Cardiac septum (tissue), 1 donor: ENCODE results near the gene CELSR1. TPM values are rescaled to one million over a fixed set of nuclear protein-coding genes. Genes with fewer than 3 reads are reported as not detected.
"Not testable (repeated sequence)": the region's sequence is repeated elsewhere in the genome, so short reads cannot be mapped to it uniquely, and the experiment has no call there.

Experiments
- DNase-seq: peaks from one replicate; pipeline ENCODE4 v3.0.0-alpha.2; 2020; ENCODE audit warnings: low spot score
- intact Hi-C: fragments of 100-400 bp; cut with DNase I; formaldehyde crosslinking; loops from one replicate; pipeline ENCODE4 v1.14.0; 2022
- total RNA-seq: library from RNA; stranded (reverse); fragmentation: NEBNext Ultra II Directional; extraction: Animal tissue kit (Norgen Biotek cat#: 25700); gene quantifications from one replicate; pipeline ENCODE4 v1.2.1, GENCODE V29; 2021
- donor health status: DM: no; HTN: no; CAD: no.

CELSR1 gene
- total RNA-seq, 1 donor from 2014 or later = 13.3 TPM

GRCh38 chr22:46471901-46472721, 65.3 kb downstream of the CELSR1 start:
- DNase-seq = no peak
- intact Hi-C loops = no loop called here

- DNase-seq, intact Hi-C loops: not testable (repeated sequence)
Measured at GRCh38 chr22:46471330-46471729, 66.1 kb downstream of the CELSR1 start.

DNA sequence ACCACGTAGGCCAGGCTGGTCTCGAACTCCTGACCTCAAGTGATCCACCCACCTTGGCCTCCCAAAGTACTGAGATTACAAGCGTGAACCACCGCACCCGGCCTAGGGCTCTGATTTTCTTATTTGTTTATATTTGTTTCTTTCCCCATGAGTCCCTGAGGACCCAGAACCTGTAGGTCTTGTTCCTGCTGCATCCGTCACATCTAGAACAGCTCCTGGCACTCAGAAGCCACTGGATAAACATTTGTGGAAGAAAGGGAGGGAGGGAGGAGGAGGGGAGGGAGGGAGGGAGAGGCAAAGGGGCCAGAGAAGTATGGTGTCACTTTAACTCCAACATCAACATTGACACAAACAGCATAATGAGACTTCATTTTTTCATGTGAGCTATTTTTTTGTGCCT, 67.7 kb downstream of the CELSR1 start:
- intact Hi-C loops = no loop called here
- no peak for DNase-seq

- intact Hi-C loops = no loop called here
- no peak for DNase-seq
Measured at GRCh38 chr22:46467006-46467405, 70.4 kb downstream of the CELSR1 start.

DNA sequence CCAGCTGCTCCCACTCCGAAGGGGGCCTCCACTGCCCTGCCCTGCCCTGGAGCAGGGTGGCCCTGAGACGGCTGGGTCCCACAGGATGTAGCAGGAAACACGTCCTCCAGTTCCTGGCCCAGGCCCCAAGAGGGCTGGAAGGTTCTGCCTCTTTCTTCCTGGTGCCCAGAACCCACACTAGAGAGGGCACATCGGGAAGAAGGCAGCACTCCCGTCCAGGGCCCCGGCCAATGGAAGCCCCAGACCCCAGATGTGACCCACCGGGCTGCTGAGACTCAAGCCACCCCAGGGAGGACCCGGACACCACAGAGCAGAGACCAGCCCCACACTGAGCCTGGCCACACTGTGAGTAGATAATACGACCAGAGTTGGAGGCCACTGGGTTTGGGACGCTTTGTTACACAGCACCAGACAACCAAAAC, 71.2 kb downstream of the CELSR1 start:
- intact Hi-C loops = no loop called here
- DNase-seq = no peak

DNA sequence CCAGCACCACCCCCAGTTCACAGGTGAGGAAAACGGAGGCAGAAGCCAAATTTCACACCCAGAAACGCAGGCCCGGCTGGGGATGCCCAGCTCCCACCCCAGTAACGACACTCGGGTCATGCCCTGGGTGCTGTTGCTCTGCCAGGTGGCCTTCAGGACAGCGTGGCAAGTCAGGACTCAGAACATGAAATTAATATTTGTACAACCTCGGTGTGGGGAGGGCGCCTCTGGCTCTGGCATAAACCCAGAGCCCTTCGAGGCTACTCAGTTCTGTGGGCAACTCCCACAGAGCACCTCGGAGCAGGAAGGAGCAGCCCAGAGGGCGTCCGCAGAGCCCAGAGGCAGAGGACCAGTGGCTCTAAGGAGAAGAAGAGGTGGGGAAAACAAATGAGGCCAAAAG, 71.6 kb downstream of the CELSR1 start:
- DNase-seq = no peak
- intact Hi-C loops = no loop called here

- intact Hi-C loops = no loop called here
- no peak for DNase-seq
Measured at GRCh38 chr22:46465345-46465720, 72.1 kb downstream of the CELSR1 start.

DNA sequence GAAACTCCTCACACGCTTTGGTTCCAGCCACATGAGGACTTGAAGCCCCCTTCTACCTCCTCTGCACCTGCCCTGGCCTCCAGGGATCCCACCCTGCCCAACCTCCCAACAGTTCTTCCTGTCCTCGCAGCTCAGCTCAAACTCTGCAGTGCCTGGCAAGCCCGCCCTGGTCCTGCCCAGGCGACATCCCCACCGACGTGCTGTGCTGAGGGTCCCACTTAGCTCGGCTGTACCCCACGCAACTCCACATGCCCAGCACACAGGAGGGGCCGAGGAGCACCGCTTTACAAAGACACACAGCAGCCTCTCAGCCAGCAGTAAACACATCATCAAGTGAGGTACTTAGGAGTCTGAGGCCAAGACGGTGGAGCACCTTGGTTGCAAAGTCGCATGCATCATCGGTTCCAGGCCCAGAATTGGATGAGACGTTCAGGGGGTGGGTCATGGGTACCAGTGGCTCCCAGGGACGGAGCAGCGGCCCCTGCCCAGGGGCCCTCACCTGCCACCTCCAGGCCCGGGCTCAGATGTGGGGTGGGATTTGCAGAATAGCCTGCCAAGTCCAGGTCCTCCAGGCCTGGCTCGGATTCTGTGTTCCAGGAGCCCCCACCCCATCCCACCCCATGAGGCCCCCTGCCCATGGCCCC, 72.6 kb downstream of the CELSR1 start:
- no peak for DNase-seq
- intact Hi-C loops = no loop called here

DNA sequence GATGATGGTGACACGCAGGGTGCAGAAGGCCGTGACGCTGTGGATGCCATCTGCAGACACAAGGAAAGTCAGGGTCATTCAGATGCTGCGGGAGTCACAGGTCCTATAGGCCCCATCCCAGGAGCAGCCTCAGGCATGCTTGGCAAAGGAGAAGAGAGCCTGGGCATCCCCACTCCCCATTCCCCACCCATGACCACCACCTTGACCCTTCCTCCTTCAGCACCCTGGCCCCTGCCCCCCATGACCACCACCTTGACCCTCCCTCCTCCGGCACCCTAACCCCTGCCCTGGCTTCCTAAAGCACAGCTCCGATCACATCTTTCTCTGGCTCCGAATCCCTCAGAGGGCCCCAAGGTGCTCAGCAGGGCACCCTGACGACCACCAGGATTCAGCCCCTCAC, 73.1 kb downstream of the CELSR1 start:
- no peak for DNase-seq
- intact Hi-C loops = no loop called here

GRCh38 chr22:46463435-46464227, 73.8 kb downstream of the CELSR1 start:
- intact Hi-C loops = no loop called here
- DNase-seq = no peak

DNA sequence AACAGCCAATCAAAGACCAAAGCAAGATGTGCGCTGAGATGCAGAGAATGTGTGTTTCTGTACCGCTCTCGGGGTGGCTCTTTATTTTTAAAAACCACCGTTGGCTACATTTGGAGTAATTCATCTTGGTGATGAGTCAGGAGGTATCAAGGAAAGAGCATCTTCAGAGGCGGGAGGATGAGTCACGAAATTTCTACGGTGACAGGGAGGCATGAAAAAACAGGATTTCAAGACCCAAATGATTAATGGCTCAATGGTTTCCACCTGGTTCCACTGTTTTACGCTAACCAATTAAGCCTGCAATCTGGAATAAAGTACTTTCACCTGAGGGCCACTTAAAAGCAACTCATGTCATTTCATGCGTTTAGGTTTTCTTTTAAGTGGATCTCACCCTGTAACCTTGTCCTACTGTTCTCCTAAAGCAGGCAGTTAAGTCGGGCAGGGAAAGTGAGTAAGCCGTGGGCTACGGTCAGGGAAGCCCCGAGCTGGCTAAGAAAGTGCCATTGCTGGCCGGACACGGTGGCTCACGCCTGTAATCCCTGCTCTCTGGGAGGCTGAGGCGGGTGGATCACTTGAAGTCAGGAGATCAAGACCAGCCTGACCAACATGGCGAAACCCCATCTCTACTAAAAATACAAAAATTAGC, 74.6 kb downstream of the CELSR1 start:
- intact Hi-C loops = no loop called here
- DNase-seq = no peak

GRCh38 chr22:46461566-46462180, 75.7 kb downstream of the CELSR1 start:
- no peak for DNase-seq
- intact Hi-C loops = no loop called here

DNA sequence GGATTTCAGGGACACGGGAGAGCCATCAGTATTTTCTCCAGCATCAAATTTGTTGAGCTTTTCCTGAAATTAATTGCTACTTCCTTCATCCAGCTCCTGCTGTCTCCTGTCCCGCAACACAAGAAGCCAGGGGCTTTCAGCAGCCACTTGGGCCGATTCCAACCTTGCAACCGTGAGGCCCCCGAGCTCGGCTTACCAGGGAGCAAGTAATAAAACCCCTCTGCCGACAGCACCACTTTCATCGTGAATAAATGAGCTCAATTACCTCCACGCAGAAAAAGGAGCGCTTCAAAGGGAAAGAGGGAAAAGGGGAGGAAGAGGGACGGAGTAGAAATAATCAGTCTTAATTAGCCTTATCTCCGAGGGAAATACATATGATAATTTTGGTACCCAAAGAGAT, 76.6 kb downstream of the CELSR1 start:
- intact Hi-C loops = no loop called here
- DNase-seq = no peak

DNA sequence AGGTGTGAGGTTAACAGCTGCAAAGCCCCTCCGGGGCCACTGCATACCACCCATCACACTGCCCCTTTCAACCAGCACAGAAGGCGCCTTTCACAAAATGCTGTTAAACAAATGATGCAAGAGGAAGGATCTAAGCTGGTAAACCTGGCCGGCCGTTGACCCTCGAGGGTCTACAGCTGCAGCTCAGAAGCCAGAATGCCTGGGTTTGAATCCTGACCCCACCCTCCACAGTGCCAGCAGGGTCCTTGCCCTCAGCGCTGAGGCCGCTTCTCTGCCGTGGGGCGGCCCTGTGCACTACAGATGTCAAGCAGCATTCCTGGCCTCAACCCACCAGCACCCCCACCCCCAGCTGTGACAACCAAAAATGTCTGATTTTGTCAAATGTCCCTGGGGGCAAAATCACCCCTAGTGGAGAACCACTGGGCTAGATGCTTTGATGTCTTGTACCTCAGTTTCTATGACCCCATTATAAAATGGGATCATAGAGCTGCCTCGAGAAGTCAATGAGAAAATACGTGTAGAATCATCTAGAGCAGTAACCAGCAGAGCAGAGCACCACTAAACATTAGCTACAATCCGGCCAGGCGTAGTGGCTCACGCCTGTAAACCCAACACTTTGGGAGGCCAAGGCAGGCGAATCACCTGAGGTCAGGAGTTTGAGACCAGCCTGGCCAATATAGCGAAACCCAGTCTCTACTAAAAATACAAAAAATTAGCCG, 77.9 kb downstream of the CELSR1 start:
- DNase-seq = no peak
- intact Hi-C loops = no loop called here

- intact Hi-C loops = no loop called here
- no peak for DNase-seq
Measured at GRCh38 chr22:46458525-46458924, 78.9 kb downstream of the CELSR1 start.

- no peak for DNase-seq
Measured at GRCh38 chr22:46457502-46458488, 79.6 kb downstream of the CELSR1 start.

DNA sequence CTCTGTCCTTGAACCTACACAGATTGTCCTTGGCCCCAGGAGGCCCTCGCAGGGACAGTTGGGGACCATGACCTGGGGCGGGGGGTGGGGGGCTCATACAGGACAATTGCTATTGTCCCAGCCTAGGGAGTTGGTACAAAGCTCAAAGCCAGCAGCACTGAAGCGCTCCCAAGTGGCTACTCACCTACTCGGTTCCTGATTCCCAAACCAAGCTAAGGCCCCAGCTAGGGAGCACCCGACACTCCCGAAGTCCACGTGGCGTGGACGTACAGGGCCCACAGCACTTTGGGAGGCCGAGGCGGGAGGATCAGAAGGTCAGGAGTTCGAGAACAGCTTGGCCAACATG, 80.6 kb downstream of the CELSR1 start:
- intact Hi-C loops = no loop called here
- DNase-seq = no peak

More at GRCh38 chr22:46457502-46458488, 79.6 kb downstream of the CELSR1 start:
- intact Hi-C loops = no loop called here

DNA sequence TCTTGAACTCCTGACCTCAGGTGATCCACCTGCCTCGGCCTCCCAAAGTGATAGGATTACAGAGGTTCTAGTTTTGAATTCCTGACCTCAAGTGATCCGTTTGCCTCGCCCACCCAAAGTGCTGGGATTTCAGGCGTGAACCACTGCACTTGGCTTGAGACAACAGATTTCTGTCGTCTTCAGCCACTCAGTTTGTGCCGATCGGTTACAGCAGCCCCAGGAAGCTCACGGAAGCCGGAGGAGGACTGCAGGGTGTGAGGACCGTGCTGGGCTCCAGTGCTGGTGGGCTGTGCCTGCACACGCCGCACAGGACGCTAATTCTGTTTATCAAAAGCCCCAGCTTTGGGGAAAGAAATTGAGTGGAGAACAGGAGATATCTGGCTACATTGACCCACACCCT, 82.0 kb downstream of the CELSR1 start:
- intact Hi-C loops = no loop called here

More for the DNA sequence above, 82.0 kb downstream of the CELSR1 start:
- DNase-seq = no peak
